Endothelial cell of umbilical vein (primary cell): ENCODE data around the gene SLC6A6. TPM values are rescaled to one million over a fixed set of nuclear protein-coding genes. Genes with fewer than 3 reads are reported as not detected.

ENCODE experiments used
- BruUV-seq: library from RNA; stranded (reverse); fragments of 400-500 nt; replicated peaks from 2 replicates; lab custom pipeline; 2021; lab: Mats Ljungman, UMichigan
- CTCF ChIA-PET: fragments of 300-600, 350-600 bp; sonication (Branson Sonifier 250); formaldehyde crosslinking; loops from one replicate; lab custom pipeline; 2021; ENCODE audit warnings: antibody characterized with exemption, inconsistent platforms; lab: Charles Lee
- POLR2A ChIA-PET: fragments of 300-600, 350-600 bp; sonication (Branson Sonifier 250); formaldehyde crosslinking; loops from one replicate; lab custom pipeline; 2021; ENCODE audit warnings: antibody characterized with exemption, inconsistent platforms; lab: Charles Lee
- DNase-seq: peaks from one replicate; pipeline ENCODE4 v3.0.0-alpha.2; 2011; ENCODE audit warnings: low read depth, low spot score
- FAIRE-seq: peaks from 2 replicates; lab custom pipeline; 2011; peaks lifted over from hg19 to GRCh38; lab: Jason Lieb, UNC
- H2AFZ ChIP-seq: 2 replicates; pipeline ENCODE4 v1.6.0; 2012; ENCODE audit warnings: low read depth, low read length, control low read depth, inconsistent platforms
- H3K27ac ChIP-seq: 2 replicates; pipeline ENCODE4 v1.5.1; 2011; ENCODE audit warnings: low read depth, mild to moderate bottlenecking, control low read depth, low read length, moderate library complexity; ENCODE audit not compliant: insufficient read depth
- H3K27me3 ChIP-seq, 2 experiments: 2 replicates each; pipeline versions ENCODE4 v1.6.0 to v1.6.1; 2011; ENCODE audit warnings: low read length in 2 of 2, mixed read lengths in 1 of 2; ENCODE audit not compliant: control insufficient read depth in 2 of 2, insufficient read depth in 2 of 2
- H3K36me3 ChIP-seq, 2 experiments: 2 replicates in 1 of 2; 3 replicates in 1 of 2; pipeline ENCODE4 v1.5.1; 2011; ENCODE audit warnings: low read length in 2 of 2, mild to moderate bottlenecking in 1 of 2, moderate library complexity in 1 of 2; ENCODE audit not compliant: control insufficient read depth in 2 of 2, insufficient read depth in 2 of 2; ENCODE audit errors: extremely low read depth in 1 of 2
- H3K4me1 ChIP-seq: 3 replicates; pipeline ENCODE4 v1.5.1; 2011; ENCODE audit warnings: mild to moderate bottlenecking, low read length; ENCODE audit not compliant: control insufficient read depth, insufficient read depth; ENCODE audit errors: extremely low read depth
- H3K4me2 ChIP-seq: 2 replicates; pipeline ENCODE4 v1.6.1; 2011; ENCODE audit warnings: low read length, control low read depth, mixed read lengths; ENCODE audit not compliant: insufficient read depth
- H3K4me3 ChIP-seq, 3 experiments: fragments of 200-600 bp in 1 of 3; sonication (generic), shearing (Covaris generic) in 1 of 3; replicated peaks in 1 of 3; 2 replicates each; pipeline ENCODE4 v1.5.1; 2011 to 2016; ENCODE audit warnings: control low read depth in 3 of 3, low read length in 3 of 3, mild to moderate bottlenecking in 2 of 3, inconsistent platforms in 1 of 3, low read depth in 1 of 3, moderate library complexity in 1 of 3; ENCODE audit not compliant: insufficient read depth in 1 of 3
- H3K79me2 ChIP-seq: 2 replicates; pipeline ENCODE4 v1.6.0; 2012; ENCODE audit warnings: low read length, inconsistent platforms; ENCODE audit not compliant: control insufficient read depth, insufficient read depth
- H3K9ac ChIP-seq: replicated peaks from 2 replicates; pipeline ENCODE3; 2011; ENCODE audit warnings: low read length, control low read depth; ENCODE audit not compliant: insufficient read depth; ENCODE audit errors: extremely low read depth
- H3K9me1 ChIP-seq: replicated peaks from 3 replicates; pipeline ENCODE4 v1.6.0; 2011; ENCODE audit warnings: mild to moderate bottlenecking, low read length; ENCODE audit not compliant: control insufficient read depth, insufficient read depth; ENCODE audit errors: extremely low read depth
- H3K9me3 ChIP-seq: replicated peaks from 2 replicates; pipeline ENCODE4 v1.5.1; 2012; ENCODE audit warnings: low read length, inconsistent platforms; ENCODE audit not compliant: control insufficient read depth, insufficient read depth
- H4K20me1 ChIP-seq: replicated peaks from 2 replicates; pipeline ENCODE3; 2011; ENCODE audit warnings: mild to moderate bottlenecking, low read length; ENCODE audit not compliant: control insufficient read depth, insufficient read depth; ENCODE audit errors: extremely low read depth
- CTCF ChIP-seq, 2 donors: IDR thresholded peaks; 1 replicate in 1 of 2; 2 replicates in 1 of 2; pipeline ENCODE4 v1.5.1; 2011; ENCODE audit warnings: low read length in 2 of 2, mild to moderate bottlenecking in 2 of 2, moderate library complexity in 2 of 2, control low read depth in 1 of 2, inconsistent platforms in 1 of 2, low read depth in 1 of 2; ENCODE audit not compliant: insufficient read depth in 1 of 2; ENCODE audit errors: extremely low read depth in 1 of 2
- EZH2 ChIP-seq: IDR thresholded peaks from 2 replicates; pipeline ENCODE4 v1.6.1; 2012; ENCODE audit warnings: borderline replicate concordance, low read depth, mild to moderate bottlenecking, moderate library complexity, low read length, inconsistent platforms; ENCODE audit not compliant: severe bottlenecking
- FOS ChIP-seq: IDR thresholded peaks from 2 replicates; pipeline ENCODE4 v1.6.1; 2011; ENCODE audit warnings: mild to moderate bottlenecking, low read length, moderate library complexity, borderline replicate concordance; ENCODE audit not compliant: insufficient read depth
- GATA2 ChIP-seq: IDR thresholded peaks from 2 replicates; pipeline ENCODE4 v1.7.0; 2011; ENCODE audit warnings: low read depth, mild to moderate bottlenecking, moderate library complexity, mixed read lengths, low read length; ENCODE audit not compliant: insufficient read length, insufficient read depth
- JUN ChIP-seq: IDR thresholded peaks from 2 replicates; pipeline ENCODE4 v1.6.1; 2011; ENCODE audit warnings: borderline replicate concordance, low read depth; ENCODE audit not compliant: insufficient read length, insufficient read depth
- MAX ChIP-seq: IDR thresholded peaks from 2 replicates; pipeline ENCODE4 v1.6.1; 2011; ENCODE audit not compliant: insufficient read depth, insufficient read length
- MYC ChIP-seq: IDR thresholded peaks from one replicate; pipeline ENCODE4 v1.6.1; 2011; ENCODE audit warnings: mild to moderate bottlenecking, low read depth, low read length
- POLR2A ChIP-seq: IDR thresholded peaks from 2 replicates; pipeline ENCODE4 v1.6.1; 2012; ENCODE audit warnings: low read depth, mild to moderate bottlenecking, control low read depth, low read length
- POLR2AphosphoS5 ChIP-seq: IDR thresholded peaks from 2 replicates; pipeline ENCODE4 v1.6.1; 2012; ENCODE audit warnings: low read depth, mild to moderate bottlenecking, control low read depth, low read length, moderate library complexity; ENCODE audit not compliant: insufficient read depth
- dilution Hi-C: fragments of 300-500 bp; cut with MboI; formaldehyde crosslinking; loops from one replicate; pipeline ENCODE4 v1.15.0; 2019; ENCODE audit warnings: low sequenced_read_pairs; ENCODE audit not compliant: extremely low pct_ligation_motif_present
- intact Hi-C: fragments of 100-400 bp; cut with micrococcal nuclease; formaldehyde crosslinking; loops from one replicate; pipeline ENCODE4 v1.10.0; 2022
- polyA plus RNA-seq, 4 experiments: library from polyadenylated mRNA; depleted of rRNA in 3 of 4; stranded (reverse) in 3 of 4; unstranded in 1 of 4; fragments of >200 nt; gene quantifications; 2 replicates each; pipeline versions ENCODE4 v1.2.1 to v1.2.3, GENCODE V29; 2011 to 2012; ENCODE audit warnings: missing spikeins in 1 of 4
- total RNA-seq: library from RNA; stranded (reverse); gene quantifications from 2 replicates; pipeline ENCODE4 v1.2.3, GENCODE V29; 2021

SLC6A6 gene
- total and polyA plus RNA-seq, 2 donors (not counting 3 experiments of a cell fraction or from before 2014, with no cell fraction given) = 25.7 to 38.0 TPM

GRCh38 chr3:14508505-14508819 is 106.1 kb downstream of the SLC6A6 start:
- dilution Hi-C loops = no loop called here
- TF ChIP-seq EZH2 (no peak), POLR2A (no peak), GATA2 (no peak), FOS (no peak), JUN (no peak), MAX (no peak), CTCF (IDR thresholded peaks at IDR 0.05; ENCODE audit: extremely low read depth in 1 of 2, insufficient read depth in 1 of 2, low read depth in 1 of 2, low read length in 2 of 2) (no peak), POLR2AphosphoS5 (no peak), MYC (no peak)
- Histone ChIP-seq H3K4me1 (no peaks in the 10 kb centered on the region), H3K27me3 (no peaks in the 10 kb centered on the region), H4K20me1 (no peaks in the 10 kb centered on the region), H2AFZ (no peak overlapping the region), H3K79me2 (no peaks in the 10 kb centered on the region), H3K36me3 (no peaks in the 10 kb centered on the region), H3K9me3 (no peaks in the 10 kb centered on the region), H3K27ac (no peak overlapping the region), H3K9me1 (no peaks in the 10 kb centered on the region), H3K4me3 (no peak overlapping the region), H3K9ac (no peak overlapping the region), H3K4me2 (no peak overlapping the region)
- CTCF ChIA-PET = interaction anchor here (0.7 to 2.4 kb wide), 13 partner anchors 12 to 305 kb away, joined by 3 to 24 read pairs (median 4); no protein-coding TSS in a partner anchor
- no peak for DNase-seq
- POLR2A ChIA-PET = no interaction called here
- no TSS peak for BruUV-seq
- intact Hi-C loops = loop anchor here (10.0 kb wide), 1 partner anchor 276 kb away; no protein-coding TSS in a partner anchor
- FAIRE-seq = no peak
